ENCODE measurements around the gene CDHR4.
"Not testable (repeated sequence)": the region's sequence is repeated elsewhere in the genome, so short reads cannot be mapped to it uniquely, and the experiment has no call there.

CDHR4 gene

DNA sequence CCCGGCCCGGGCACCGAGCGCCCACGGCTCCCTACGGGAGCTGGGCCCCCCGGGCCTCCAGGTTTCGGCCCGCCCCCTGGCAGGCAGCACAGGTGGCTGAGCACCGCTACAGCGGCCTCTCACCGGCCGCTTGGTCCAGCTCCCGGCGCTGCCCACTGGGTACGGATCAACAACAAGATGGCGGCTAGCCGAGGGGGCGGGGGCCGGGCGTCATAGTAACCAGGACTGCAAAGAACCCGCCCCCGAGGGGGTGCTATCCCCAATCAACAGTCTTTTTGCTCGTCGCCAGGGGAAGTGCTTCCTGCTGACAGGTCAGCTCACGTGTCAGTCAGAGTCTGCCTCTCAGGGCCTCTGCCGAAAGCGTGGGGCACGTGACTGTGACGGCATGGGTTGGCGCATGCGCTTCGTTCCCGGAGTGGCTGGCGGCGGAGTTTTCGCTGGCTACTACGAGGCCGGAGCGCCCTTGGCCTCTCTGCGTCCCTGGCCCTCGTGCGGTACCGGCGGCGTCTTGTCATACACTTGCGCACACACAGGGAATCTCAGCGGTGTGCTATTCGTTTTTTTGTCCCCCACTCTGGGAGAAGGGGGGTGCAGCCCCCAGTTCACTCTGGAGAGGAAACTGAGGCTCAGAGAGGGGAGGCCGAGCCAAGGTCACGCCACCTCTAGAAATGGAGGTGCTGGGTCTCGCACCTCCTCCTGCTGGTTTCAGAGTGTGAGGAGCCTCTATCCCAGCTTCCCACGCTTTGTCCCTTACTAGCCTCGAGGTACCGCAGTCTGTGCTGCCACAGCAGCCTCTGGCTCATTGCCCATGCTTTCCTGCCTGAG lies 13.1 kb downstream of the CDHR4 start, which contains the start of gene IP6K1:
Gene IP6K1, minus strand, starts transcription at position 186 of the 825 bp plus-strand sequence. CDS start 38,502 bp downstream, outside the sequence.
- H3K4me3 ChIP-seq (ENCODE audit: low read length), result peak within 1 kb of the TSS; percentile 87
- DNase-seq (ENCODE audit: low read depth), result peak; percentile 100
- TF ChIP-seq, protein P1, sequence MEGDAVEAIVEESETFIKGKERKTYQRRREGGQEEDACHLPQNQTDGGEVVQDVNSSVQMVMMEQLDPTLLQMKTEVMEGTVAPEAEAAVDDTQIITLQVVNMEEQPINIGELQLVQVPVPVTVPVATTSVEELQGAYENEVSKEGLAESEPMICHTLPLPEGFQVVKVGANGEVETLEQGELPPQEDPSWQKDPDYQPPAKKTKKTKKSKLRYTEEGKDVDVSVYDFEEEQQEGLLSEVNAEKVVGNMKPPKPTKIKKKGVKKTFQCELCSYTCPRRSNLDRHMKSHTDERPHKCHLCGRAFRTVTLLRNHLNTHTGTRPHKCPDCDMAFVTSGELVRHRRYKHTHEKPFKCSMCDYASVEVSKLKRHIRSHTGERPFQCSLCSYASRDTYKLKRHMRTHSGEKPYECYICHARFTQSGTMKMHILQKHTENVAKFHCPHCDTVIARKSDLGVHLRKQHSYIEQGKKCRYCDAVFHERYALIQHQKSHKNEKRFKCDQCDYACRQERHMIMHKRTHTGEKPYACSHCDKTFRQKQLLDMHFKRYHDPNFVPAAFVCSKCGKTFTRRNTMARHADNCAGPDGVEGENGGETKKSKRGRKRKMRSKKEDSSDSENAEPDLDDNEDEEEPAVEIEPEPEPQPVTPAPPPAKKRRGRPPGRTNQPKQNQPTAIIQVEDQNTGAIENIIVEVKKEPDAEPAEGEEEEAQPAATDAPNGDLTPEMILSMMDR (conservative IDR thresholded peaks at IDR 0.05; ENCODE audit: low read depth, low read length), result no peak

DNA sequence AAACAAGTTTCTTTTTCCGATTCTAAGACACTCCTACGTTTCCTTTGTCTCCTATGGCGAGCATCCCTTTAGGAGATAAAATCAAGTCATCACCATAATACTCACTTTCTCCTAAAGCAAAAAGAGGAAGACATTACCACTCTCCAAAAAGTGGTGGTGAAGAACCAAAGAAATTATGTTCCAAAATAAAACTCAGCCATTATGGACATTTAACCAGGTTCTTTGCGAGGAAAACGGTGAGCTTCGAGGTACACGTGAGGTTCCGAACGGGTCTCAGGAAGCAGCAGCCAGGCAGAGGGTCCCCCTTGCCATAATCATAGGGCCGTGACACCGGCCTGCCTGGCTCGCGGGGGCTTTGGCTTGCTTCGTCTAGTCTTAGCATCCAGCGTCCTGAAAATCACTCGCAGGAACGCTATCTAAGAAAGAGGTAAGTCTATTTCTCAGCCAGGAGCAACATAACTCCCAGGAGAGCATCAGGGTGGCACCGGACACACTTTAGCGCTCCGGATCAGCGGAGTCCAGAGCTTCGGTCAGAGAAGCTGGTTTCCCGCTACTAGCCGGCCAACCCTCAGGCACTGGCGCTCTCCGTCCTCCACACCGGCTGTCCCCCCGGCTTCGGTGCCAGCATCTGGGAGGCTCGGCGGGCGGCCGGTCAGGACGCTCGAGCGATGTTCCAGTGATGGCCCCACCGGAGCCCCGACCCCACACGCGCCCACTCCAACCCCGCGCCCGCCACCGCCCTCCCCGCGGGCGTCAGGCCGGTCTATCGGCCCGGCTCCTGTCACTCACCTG lies 13.9 kb downstream of the CDHR4 start:
- H3K4me3 ChIP-seq (ENCODE audit: low read length), result peak overlapping the region; percentile 87
- TF ChIP-seq, protein P1 (conservative IDR thresholded peaks at IDR 0.05; ENCODE audit: low read depth, low read length), result no peak
- DNase-seq (ENCODE audit: low read depth), result no peak

DNA sequence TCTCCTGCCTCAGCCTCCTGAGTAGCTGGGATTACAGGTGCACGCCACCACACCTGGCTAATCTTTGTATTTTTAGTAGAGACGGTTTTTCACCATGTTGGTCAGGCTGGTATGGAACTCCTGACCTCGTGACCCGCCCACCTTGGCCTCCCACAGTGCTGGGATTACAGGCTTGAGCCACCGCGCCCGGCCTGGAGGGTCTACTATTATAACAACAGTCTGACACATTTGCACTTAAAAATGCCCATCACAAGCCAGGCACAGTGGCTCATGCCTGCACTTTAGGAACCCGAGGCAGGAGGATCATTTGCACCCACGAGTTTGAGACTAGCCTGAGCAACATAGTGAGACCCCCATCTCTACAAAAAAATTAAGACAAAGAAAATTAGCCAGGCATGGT lies 17.4 kb downstream of the CDHR4 start:
- not testable (repeated sequence) for H3K4me3 ChIP-seq (ENCODE audit: low read length); DNase-seq (ENCODE audit: low read depth)

DNA sequence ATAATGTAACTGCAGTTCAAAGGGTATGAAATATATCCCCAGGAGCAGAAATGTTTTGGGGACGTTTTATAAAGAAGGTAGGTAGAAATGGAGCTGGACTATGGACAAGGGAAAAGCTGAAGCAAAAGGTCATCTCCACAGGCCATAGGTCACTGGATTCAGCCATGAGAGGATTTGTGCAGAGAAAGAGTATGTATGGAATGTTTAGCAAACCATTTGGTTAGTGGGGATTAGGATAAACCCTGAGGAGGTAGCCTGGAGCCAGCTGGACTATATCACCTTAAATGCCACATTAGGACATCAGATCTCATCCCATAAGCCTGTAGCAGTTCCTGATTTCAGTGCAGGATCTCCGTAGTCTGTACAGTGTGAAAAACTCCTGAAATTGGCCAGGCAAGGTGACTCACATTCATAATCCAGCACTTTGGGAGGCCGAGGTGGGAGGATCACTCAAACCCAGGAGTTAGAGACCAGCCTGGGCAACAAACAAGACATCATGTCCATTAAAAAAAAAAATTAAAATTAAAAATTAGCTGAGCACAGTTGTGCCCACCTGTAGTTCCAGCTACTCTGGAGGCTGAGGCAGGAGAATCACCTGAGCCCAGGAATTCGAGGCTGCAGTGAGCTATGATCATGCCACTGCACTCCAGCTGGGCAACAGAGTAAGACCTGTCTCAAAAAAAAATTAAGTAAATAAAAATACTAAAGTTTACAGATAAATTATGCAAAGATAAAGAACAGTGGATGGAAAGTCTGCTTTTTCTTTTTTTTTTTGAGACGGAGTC lies 18.1 kb downstream of the CDHR4 start:
- H3K4me3 ChIP-seq (ENCODE audit: low read length), result no peak overlapping the region
- TF ChIP-seq, protein P1 (conservative IDR thresholded peaks at IDR 0.05; ENCODE audit: low read depth, low read length), result no peak
- no peak for DNase-seq (ENCODE audit: low read depth)

DNA sequence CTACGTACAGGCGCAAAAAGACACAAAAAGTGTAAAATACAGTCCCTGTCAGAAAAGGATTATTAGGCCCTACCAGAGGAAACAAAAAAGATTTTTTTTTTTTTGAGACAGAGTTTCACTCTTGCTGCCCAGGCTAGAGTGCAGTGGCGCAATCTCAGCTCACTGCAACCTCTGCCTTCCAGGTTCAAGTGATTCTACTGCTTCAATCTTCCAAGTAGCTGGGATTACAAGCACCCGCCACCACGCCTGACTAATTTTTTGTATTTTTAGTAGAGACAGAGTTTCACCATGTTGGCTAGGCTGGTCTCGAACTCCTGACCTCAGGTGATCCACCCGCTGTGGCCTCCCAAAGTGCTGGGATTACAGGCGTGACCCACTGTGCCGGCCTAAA lies 18.7 kb downstream of the CDHR4 start:
- not testable (repeated sequence) for H3K4me3 ChIP-seq (ENCODE audit: low read length); DNase-seq (ENCODE audit: low read depth)

DNA sequence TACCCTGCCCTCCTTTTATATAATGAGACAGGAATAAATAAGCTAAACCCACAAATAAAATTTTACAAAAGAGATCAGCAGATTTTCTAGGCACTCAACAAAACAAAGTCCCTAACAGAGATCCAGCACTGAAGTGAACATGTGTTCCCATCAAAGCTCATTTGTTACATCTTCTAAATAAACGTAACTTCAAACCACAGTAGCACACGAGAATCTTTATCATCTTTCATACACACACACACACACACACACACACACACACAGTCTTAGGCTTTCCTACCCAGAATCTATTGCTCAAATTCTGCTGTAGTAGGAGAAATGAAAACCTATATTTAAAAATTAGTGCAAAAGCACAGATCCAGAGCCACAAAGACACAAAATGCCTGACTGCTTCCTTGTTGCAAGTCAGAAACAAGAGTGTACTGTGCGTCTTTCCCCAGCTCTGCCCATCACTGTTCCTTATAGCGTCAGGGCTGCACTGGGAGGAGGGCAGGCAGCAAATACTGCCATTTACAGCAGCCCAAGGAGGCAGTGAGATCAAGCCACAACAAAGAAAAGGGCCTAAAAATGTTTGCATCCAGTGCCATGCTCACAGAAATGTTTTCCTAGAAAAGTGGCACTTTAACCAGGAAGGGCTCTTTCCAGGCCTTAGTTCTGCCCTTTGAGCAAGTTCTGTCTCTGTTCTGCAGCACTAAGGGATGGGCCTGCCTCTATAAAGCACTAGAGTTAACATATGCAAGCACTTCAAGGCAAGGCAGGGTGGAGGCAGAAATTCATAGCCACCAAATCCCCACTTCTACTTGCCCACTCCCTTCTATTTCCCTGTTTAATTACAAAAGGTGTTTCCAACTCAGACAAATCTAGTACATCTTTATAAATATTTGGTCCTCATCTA lies 19.3 kb downstream of the CDHR4 start:
- DNase-seq (ENCODE audit: low read depth), result no peak
- TF ChIP-seq, protein P1 (conservative IDR thresholded peaks at IDR 0.05; ENCODE audit: low read depth, low read length), result no peak
- H3K4me3 ChIP-seq (ENCODE audit: low read length), result no peak overlapping the region

DNA sequence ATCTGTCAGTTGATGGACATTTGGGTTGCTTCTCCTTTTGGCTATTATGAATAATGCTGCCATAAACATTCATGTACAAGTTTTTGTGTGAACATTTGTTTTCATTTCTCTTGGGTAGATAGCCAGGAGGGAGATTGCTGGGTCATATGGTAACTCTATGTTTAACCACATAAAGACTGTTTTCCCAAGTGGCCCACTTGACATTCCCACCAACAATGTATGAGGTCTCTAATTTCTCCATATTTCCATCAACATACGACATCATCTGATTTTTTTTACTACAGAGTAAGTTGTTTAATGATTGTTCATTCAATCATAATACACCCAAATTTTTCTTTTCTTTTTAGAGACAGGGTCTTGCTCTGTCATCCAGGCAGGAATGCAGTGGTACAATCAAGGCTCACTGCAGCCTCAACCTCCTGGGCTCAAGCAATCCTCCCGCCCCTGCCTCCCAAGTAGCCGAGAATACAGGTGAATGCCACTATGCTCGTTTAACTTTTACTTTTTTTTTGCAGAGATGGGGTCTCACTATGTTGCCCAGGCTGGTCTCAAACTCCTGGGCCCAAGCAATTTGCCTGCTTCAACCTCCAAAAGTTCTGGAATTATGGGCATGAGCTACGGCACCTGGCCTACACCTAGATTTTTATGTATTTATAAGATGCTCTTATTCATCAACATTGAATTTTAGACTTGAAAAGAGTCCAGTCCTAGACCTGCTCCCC lies 20.2 kb downstream of the CDHR4 start:
- TF ChIP-seq, protein P1 (conservative IDR thresholded peaks at IDR 0.05; ENCODE audit: low read depth, low read length), result no peak

DNA sequence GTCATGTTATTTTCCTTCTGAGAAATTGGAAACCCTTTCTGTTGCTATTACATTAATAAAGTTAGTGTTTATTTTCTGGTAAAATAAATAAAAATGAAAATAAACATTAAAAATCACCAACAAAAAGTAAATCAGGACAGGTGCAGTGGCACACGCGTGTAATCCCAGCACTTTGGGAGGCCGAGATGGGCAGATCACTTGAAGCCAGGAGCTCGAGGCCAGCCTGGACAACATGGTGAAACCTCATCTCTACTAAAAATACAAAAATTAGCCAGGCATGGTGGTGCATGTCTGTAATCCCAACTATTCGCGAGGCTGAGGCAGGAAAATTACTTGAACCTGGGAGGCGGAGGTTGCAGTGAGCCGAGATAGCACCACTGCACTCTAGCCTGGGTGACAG lies 23.6 kb downstream of the CDHR4 start:
- not testable (repeated sequence) for H3K4me3 ChIP-seq (ENCODE audit: low read length); DNase-seq (ENCODE audit: low read depth)

More for the DNA sequence above, 20.2 kb downstream of the CDHR4 start:
- H3K4me3 ChIP-seq (ENCODE audit: low read length), result no peak overlapping the region
- no peak for DNase-seq (ENCODE audit: low read depth)

Data from retinal pigment epithelial cell (primary cell).